Left ventricle myocardium inferior (tissue), 1 donor: Measurements from ENCODE around the gene GNB5. TPM values are rescaled to one million over a fixed set of nuclear protein-coding genes. Genes with fewer than 3 reads are reported as not detected.
"Not testable (repeated sequence)": the region's sequence is repeated elsewhere in the genome, so short reads cannot be mapped to it uniquely, and the experiment has no call there.

Experiments
- DNase-seq: peaks from one replicate; pipeline ENCODE4 v3.0.0-alpha.2; 2020
- H3K27ac ChIP-seq: fragments of 200-600 bp; replicated peaks from 2 replicates; pipeline ENCODE4 v1.8.0; 2021
- H3K27me3 ChIP-seq: fragments of 200-600 bp; 2 replicates; pipeline ENCODE4 v1.8.0; 2021; ENCODE audit warnings: low read depth
- H3K36me3 ChIP-seq: fragments of 200-600 bp; 2 replicates; pipeline ENCODE4 v1.8.0; 2021
- H3K4me1 ChIP-seq: fragments of 200-600 bp; 2 replicates; pipeline ENCODE4 v1.8.0; 2021
- H3K4me3 ChIP-seq: fragments of 200-600 bp; 2 replicates; pipeline ENCODE4 v1.8.0; 2021; ENCODE audit warnings: mild to moderate bottlenecking, moderate library complexity
- H3K9me3 ChIP-seq: fragments of 200-600 bp; replicated peaks from 2 replicates; pipeline ENCODE4 v1.8.0; 2021
- CTCF ChIP-seq: fragments of 200-600 bp; IDR thresholded peaks from 2 replicates; pipeline ENCODE4 v1.8.0; 2021; ENCODE audit warnings: antibody characterized with exemption, mild to moderate bottlenecking, borderline replicate concordance
- intact Hi-C: fragments of 100-400 bp; cut with micrococcal nuclease; formaldehyde crosslinking; loops from one replicate; pipeline ENCODE4 v1.11.0; 2022
- total RNA-seq: library from RNA; stranded (reverse); fragmentation: NEBNext Ultra II Directional; extraction: Animal tissue kit (Norgen Biotek cat#: 25700); gene quantifications from one replicate; pipeline ENCODE4 v1.2.1, GENCODE V29; 2021
- donor health status: DM: no; HTN: yes; CAD: no; lungs with severe emphysema.

GNB5 gene
- total RNA-seq, 1 donor from 2014 or later = 10.5 TPM

GRCh38 chr15:52179278-52180195, 11.7 kb downstream of the GNB5 start:
- no peak for TF ChIP-seq CTCF
- Histone ChIP-seq H3K9me3 (no peaks in the 10 kb centered on the region), H3K4me1 (peaks cover 21% of the 10 kb centered on the region), H3K4me3 (peak overlapping the region; percentile 79), H3K27me3 (no peaks in the 10 kb centered on the region), H3K27ac (peak overlapping the region; percentile 84), H3K36me3 (no peaks in the 10 kb centered on the region)
- DNase-seq = peak; percentile 81
- intact Hi-C loops = no loop called here

GRCh38 chr15:52178765-52179164, 12.4 kb downstream of the GNB5 start:
- no peak for TF ChIP-seq CTCF
- Histone ChIP-seq H3K9me3 (no peaks in the 10 kb centered on the region), H3K4me1 (peaks cover 21% of the 10 kb centered on the region), H3K27ac (peak overlapping the region; percentile 84), H3K36me3 (no peaks in the 10 kb centered on the region), H3K4me3 (peak overlapping the region; percentile 79), H3K27me3 (no peaks in the 10 kb centered on the region)
- intact Hi-C loops = no loop called here
- DNase-seq = no peak

- no peak overlapping the region for H3K4me3 ChIP-seq
- H3K36me3 ChIP-seq = no peaks in the 10 kb centered on the region
- TF ChIP-seq CTCF = no peak
- no peak overlapping the region for H3K27ac ChIP-seq
- intact Hi-C loops = no loop called here
- no peaks in the 10 kb centered on the region for H3K4me1 ChIP-seq
- H3K27me3 ChIP-seq = no peaks in the 10 kb centered on the region
- DNase-seq = no peak
- H3K9me3 ChIP-seq = no peaks in the 10 kb centered on the region
Observed at GRCh38 chr15:52172869-52173268, 18.3 kb downstream of the GNB5 start.

- no peak for TF ChIP-seq CTCF
- no peaks in the 10 kb centered on the region for H3K4me1 ChIP-seq
- H3K27me3 ChIP-seq = no peaks in the 10 kb centered on the region
- no peak overlapping the region for H3K27ac ChIP-seq
- H3K36me3 ChIP-seq = no peaks in the 10 kb centered on the region
- no peaks in the 10 kb centered on the region for H3K9me3 ChIP-seq
- H3K4me3 ChIP-seq = no peak overlapping the region
- intact Hi-C loops = no loop called here
- DNase-seq = no peak
Observed at GRCh38 chr15:52171807-52172206, 19.4 kb downstream of the GNB5 start.

- H3K36me3 ChIP-seq = no peaks in the 10 kb centered on the region
- intact Hi-C loops = no loop called here
- no peaks in the 10 kb centered on the region for H3K27me3 ChIP-seq
- H3K4me3 ChIP-seq = no peak overlapping the region
- H3K9me3 ChIP-seq = no peaks in the 10 kb centered on the region
- H3K4me1 ChIP-seq = no peaks in the 10 kb centered on the region
- no peak overlapping the region for H3K27ac ChIP-seq
- DNase-seq = no peak
- no peak for TF ChIP-seq CTCF
Observed at GRCh38 chr15:52171386-52171785, 19.8 kb downstream of the GNB5 start.

GRCh38 chr15:52170199-52170598, 21.0 kb downstream of the GNB5 start:
- H3K27me3 ChIP-seq, H3K36me3 ChIP-seq, H3K9me3 ChIP-seq, H3K27ac ChIP-seq, H3K4me1 ChIP-seq, DNase-seq, intact Hi-C loops, H3K4me3 ChIP-seq: not testable (repeated sequence)

- H3K27ac ChIP-seq, H3K4me3 ChIP-seq, H3K27me3 ChIP-seq, DNase-seq, H3K4me1 ChIP-seq, H3K9me3 ChIP-seq, H3K36me3 ChIP-seq, intact Hi-C loops: not testable (repeated sequence)
Observed at GRCh38 chr15:52165494-52166131, 25.6 kb downstream of the GNB5 start.
